ENCODE measurements around the gene KCNJ4.
"Not testable (repeated sequence)": the region's sequence is repeated elsewhere in the genome, so short reads cannot be mapped to it uniquely, and the experiment has no call there.

KCNJ4 gene

GRCh38 chr22:38412435-38413084, 42.4 kb downstream of the KCNJ4 start:
- DNase-seq (ENCODE audit: low spot score) = peak; percentile 29

DNA sequence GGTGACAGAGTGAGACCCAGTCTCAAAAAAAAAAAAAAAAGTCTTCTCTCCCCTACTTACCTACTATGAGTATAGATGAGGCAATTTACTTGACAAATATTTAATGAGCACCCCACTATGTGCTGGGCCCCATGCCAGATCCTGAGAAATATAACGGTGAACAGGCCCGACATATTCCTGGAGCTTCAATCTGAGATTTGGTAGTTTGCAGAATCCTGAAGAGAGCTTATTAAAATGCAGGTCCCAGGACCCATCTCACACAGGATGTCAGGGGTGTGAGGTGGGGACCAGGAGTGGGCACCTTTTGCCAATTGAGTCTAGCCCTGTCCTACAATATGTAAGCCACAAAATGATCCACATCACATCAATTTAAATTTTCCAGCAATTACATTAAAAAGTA, 44.0 kb downstream of the KCNJ4 start:
- no peak for DNase-seq (ENCODE audit: low spot score)

DNA sequence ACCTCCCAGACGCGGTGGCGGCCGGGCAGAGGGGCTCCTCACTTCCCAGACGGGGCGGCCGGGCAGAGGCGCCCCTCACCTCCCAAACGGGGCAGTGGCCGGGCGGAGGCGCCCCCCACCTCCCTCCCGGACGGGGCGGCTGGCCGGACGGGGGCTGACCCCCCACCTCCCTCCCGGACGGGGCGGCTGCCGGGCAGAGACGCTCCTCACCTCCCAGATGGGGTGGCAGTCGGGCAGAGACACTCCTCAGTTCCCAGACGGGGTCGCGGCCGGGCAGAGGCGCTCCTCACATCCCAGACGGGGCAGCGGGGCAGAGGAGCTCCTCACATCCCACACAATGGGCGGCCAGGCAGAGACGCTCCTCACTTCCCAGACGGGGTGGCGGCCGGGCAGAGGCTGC, 45.1 kb downstream of the KCNJ4 start:
- not testable (repeated sequence) for DNase-seq (ENCODE audit: low spot score)

- DNase-seq (ENCODE audit: low spot score) = no peak
Measured at GRCh38 chr22:38406617-38407016, 48.4 kb downstream of the KCNJ4 start.

- DNase-seq (ENCODE audit: low spot score) = no peak
Measured at GRCh38 chr22:38404419-38404818, 50.6 kb downstream of the KCNJ4 start.

DNA sequence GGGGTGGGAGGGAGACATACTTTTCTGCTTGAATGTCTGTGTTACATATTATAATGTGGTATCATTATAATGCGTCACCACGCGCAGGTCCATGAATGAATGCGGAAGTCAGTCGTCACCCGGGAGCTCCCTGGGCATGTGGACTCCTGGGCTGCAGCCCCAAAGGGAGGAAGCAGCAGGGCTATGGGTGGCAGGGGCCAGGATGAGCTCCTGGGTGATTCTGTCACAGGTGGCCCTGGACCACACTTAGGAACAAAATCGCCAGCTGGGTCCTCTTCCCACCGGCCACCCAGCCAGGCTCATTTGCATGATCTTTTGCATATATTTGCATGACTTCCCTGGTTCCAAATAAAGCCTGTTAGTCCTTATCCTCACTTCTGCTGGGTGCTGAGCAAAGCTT, 51.2 kb downstream of the KCNJ4 start:
- DNase-seq (ENCODE audit: low spot score) = no peak

GRCh38 chr22:38402204-38402603, 52.8 kb downstream of the KCNJ4 start:
- DNase-seq (ENCODE audit: low spot score) = no peak

GRCh38 chr22:38401336-38402084, 53.5 kb downstream of the KCNJ4 start:
- no peak for DNase-seq (ENCODE audit: low spot score)

- DNase-seq (ENCODE audit: low spot score) = not testable (repeated sequence)
Measured at GRCh38 chr22:38400256-38400655, 54.7 kb downstream of the KCNJ4 start.

- peak; percentile 62 for DNase-seq (ENCODE audit: low spot score)
Measured at GRCh38 chr22:38398609-38399461, 56.2 kb downstream of the KCNJ4 start.

GRCh38 chr22:38398181-38398608, 56.8 kb downstream of the KCNJ4 start:
- peak; percentile 50 for DNase-seq (ENCODE audit: low spot score)

GRCh38 chr22:38397189-38398085, 57.6 kb downstream of the KCNJ4 start:
- no peak for DNase-seq (ENCODE audit: low spot score)

DNA sequence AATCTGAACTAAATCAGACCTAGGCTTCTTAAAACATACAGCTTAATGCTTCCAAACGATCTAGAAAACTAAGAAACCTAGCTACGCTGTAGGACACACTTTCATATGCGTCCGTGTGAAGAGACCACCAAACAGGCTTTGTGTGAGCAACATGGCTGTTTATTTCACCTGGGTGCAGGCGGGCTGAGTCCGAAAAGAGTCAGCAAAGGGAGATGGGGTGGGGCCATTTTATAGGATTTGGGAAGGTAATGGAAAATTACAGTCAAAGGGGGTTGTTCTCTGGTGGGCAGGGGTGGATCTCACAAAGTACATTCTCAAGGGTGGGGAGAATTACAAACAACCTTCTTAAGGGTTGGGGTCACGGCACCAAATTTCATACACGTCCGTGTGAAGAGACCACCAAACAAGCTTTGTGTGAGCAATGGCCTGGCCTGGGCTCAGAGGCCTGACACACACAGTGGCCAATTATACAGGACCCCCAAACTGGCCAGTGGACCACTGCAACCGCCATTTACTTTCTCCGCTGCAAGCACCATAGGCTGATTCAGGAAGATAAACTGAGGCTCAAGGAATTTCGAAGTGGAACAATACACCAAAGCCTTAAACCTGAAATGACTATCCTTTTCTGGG, 58.4 kb downstream of the KCNJ4 start:
- not testable (repeated sequence) for DNase-seq (ENCODE audit: low spot score)

GRCh38 chr22:38395944-38396343, 59.1 kb downstream of the KCNJ4 start:
- DNase-seq (ENCODE audit: low spot score) = not testable (repeated sequence)

DNA sequence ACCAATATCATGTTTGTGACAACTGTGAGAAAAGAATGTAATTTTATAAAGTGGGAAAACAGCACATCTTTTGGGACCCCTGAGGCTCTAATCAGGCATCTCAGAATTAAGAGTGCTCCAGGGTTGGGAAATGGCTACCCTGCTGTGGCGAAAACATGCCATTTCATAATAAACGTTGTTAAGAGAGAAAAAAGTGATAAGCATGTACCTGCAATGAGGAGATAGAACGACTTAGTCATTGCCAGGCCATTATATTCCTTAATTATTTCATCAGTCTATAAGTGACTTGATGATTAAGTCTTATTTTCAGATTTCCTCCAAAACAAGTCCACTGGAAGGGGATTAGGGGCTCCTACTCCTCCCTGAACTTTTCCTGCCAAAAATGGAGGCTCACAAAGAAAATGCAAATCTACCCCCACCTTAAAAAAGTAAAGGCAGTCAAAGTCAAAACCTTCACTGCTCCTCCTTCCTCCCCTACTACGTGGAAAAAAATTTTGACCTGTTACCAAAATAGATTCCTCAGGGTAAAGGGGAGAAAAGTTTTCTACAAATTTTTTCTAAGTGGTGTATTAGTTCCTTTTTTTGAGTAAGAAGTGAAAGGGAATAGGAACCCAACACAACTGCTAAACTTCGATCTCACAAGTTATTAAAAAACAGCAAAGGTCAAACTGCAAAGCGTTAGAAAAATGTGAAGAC, 59.9 kb downstream of the KCNJ4 start:
- DNase-seq (ENCODE audit: low spot score) = not testable (repeated sequence)

- DNase-seq (ENCODE audit: low spot score) = not testable (repeated sequence)
Measured at GRCh38 chr22:38389428-38389818, 65.6 kb downstream of the KCNJ4 start.

GRCh38 chr22:38388506-38389427, 66.2 kb downstream of the KCNJ4 start:
- DNase-seq (ENCODE audit: low spot score) = not testable (repeated sequence)

DNA sequence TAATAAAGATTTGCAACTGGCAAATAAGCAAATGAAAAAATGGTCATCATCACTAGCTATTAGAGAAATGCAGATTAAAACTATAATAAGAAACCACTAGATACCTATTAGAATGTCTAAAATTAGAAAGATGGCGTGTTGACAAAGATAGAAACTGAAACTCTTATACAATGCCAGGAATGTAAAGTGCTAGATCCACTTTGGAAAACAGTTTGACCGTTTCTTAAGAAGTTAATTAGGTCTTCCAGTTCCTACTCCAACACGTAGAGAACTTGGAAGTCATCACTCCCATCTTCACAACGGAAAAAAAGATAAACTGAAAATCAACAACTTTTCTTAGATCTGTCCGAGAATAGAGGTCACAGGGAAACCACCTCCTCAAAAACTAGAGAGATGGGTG, 68.1 kb downstream of the KCNJ4 start:
- DNase-seq (ENCODE audit: low spot score) = not testable (repeated sequence)

GRCh38 chr22:38383417-38383816, 71.6 kb downstream of the KCNJ4 start:
- no peak for DNase-seq (ENCODE audit: low spot score)
